ENCODE results near the gene DNAJC3.
A peak's percentile ranks its signal among the peaks of the same experiment; 100 is the strongest.

The DNAJC3 gene

GRCh38 chr13:95641291-95642027 lies 35.5 kb upstream of the DNAJC3 start:
- TF ChIP-seq CTCF (conservative IDR thresholded peaks at IDR 0.05; ENCODE audit: low read depth, low read length), result no peak
- H3K4me3 ChIP-seq (ENCODE audit: low read length), result peak overlapping the region; percentile 71
- DNase-seq (ENCODE audit: low read depth), result no peak

GRCh38 chr13:95642028-95642621 lies 34.8 kb upstream of the DNAJC3 start:
- DNase-seq (ENCODE audit: low read depth), result peak; percentile 15
- H3K4me3 ChIP-seq (ENCODE audit: low read length), result peak overlapping the region; percentile 71
- no peak for TF ChIP-seq CTCF (conservative IDR thresholded peaks at IDR 0.05; ENCODE audit: low read depth, low read length)

GRCh38 chr13:95642999-95643398 lies 33.9 kb upstream of the DNAJC3 start:
- no peak for DNase-seq (ENCODE audit: low read depth)
- TF ChIP-seq CTCF (conservative IDR thresholded peaks at IDR 0.05; ENCODE audit: low read depth, low read length), result no peak
- H3K4me3 ChIP-seq (ENCODE audit: low read length), result peak overlapping the region; percentile 71

- TF ChIP-seq CTCF (conservative IDR thresholded peaks at IDR 0.05; ENCODE audit: low read depth, low read length), result no peak
- DNase-seq (ENCODE audit: low read depth), result peak; percentile 21
- H3K4me3 ChIP-seq (ENCODE audit: low read length), result peak overlapping the region; percentile 71
Measured at GRCh38 chr13:95643571-95643935, 33.4 kb upstream of the DNAJC3 start.

GRCh38 chr13:95643936-95644598 lies 32.9 kb upstream of the DNAJC3 start:
- TF ChIP-seq CTCF (conservative IDR thresholded peaks at IDR 0.05; ENCODE audit: low read depth, low read length), result no peak
- peak; percentile 5 for DNase-seq (ENCODE audit: low read depth)

GRCh38 chr13:95644601-95645052 lies 32.3 kb upstream of the DNAJC3 start, which contains the start of gene DZIP1:
TSS of gene DZIP1 (minus strand) at chr13:95644706. CDS start at chr13:95642029, 2,677 bp downstream.
- no peak for TF ChIP-seq CTCF (conservative IDR thresholded peaks at IDR 0.05; ENCODE audit: low read depth, low read length)
- peak within 1 kb of the TSS; percentile 71 for H3K4me3 ChIP-seq (ENCODE audit: low read length)
- DNase-seq (ENCODE audit: low read depth), result peak; percentile 30

More at GRCh38 chr13:95643936-95644598, 32.9 kb upstream of the DNAJC3 start:
- H3K4me3 ChIP-seq (ENCODE audit: low read length), result peak overlapping the region; percentile 71

All from retinal pigment epithelial cell (primary cell).